Epithelial cell of proximal tubule (primary cell): ENCODE data around the gene VPS8. TPM values are rescaled to one million over a fixed set of nuclear protein-coding genes. Genes with fewer than 3 reads are reported as not detected.
A peak's percentile ranks its signal among the peaks of the same experiment; 100 is the strongest.

Source experiments
- DNase-seq: peaks from one replicate; pipeline ENCODE4 v3.0.0-alpha.2; 2011; ENCODE audit warnings: low read depth
- H3K4me3 ChIP-seq: 2 replicates; pipeline ENCODE4 v1.5.1; 2011; ENCODE audit warnings: low read depth, mild to moderate bottlenecking, low read length
- total RNA-seq: library from RNA; depleted of rRNA; stranded (reverse); fragments of >200 nt; gene quantifications from 2 replicates; pipeline ENCODE4 v1.2.3, GENCODE V29; 2015
- TF ChIP-seq, protein P1 (sequence below): conservative IDR thresholded peaks from 2 replicates; pipeline ENCODE4 v1.5.1; 2012; ENCODE audit warnings: low read depth, mild to moderate bottlenecking, low read length

The VPS8 gene
- total RNA-seq, 1 donor from 2014 or later: 16.7 TPM

DNA sequence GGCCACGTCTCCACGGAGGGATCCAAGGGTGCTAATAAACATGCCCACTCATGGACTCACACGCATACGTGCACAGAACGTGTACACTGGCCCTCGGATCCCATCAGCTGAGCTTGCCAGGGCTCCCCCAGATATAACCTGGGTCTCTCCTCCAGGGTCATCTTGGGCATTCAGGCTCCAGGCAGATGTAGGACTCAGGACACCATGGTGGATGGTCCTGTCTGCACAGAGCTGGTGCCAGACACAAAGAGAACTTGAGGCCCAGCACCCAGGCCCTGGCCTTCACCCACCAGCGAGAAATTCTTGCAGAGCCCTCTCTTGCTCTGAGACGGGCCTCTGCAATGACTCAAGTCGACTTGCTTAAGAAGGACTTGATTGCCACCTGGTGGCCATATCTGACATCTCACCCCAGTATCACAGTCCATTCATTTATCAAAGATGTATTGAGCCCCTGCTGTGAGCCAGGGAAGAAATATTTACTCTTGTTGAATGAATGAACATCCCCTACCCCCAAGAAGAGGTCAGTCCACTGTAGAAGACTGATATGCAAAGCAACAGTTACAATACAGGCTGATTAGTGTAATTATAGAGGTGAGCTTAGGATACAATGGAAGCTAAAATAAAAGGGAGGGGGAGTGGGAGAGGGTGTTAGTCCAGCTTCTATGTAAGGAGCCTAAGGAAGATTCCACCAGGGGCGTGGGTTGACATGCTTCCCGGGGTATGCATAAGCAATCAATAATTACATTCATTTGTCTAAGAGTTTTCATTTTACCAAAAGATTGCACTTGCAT, 34.2 kb upstream of the VPS8 start:
- TF ChIP-seq, protein P1, sequence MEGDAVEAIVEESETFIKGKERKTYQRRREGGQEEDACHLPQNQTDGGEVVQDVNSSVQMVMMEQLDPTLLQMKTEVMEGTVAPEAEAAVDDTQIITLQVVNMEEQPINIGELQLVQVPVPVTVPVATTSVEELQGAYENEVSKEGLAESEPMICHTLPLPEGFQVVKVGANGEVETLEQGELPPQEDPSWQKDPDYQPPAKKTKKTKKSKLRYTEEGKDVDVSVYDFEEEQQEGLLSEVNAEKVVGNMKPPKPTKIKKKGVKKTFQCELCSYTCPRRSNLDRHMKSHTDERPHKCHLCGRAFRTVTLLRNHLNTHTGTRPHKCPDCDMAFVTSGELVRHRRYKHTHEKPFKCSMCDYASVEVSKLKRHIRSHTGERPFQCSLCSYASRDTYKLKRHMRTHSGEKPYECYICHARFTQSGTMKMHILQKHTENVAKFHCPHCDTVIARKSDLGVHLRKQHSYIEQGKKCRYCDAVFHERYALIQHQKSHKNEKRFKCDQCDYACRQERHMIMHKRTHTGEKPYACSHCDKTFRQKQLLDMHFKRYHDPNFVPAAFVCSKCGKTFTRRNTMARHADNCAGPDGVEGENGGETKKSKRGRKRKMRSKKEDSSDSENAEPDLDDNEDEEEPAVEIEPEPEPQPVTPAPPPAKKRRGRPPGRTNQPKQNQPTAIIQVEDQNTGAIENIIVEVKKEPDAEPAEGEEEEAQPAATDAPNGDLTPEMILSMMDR: peak; percentile 83
- H3K4me3 ChIP-seq: no peak overlapping the region
- DNase-seq: peak; percentile 63

DNA sequence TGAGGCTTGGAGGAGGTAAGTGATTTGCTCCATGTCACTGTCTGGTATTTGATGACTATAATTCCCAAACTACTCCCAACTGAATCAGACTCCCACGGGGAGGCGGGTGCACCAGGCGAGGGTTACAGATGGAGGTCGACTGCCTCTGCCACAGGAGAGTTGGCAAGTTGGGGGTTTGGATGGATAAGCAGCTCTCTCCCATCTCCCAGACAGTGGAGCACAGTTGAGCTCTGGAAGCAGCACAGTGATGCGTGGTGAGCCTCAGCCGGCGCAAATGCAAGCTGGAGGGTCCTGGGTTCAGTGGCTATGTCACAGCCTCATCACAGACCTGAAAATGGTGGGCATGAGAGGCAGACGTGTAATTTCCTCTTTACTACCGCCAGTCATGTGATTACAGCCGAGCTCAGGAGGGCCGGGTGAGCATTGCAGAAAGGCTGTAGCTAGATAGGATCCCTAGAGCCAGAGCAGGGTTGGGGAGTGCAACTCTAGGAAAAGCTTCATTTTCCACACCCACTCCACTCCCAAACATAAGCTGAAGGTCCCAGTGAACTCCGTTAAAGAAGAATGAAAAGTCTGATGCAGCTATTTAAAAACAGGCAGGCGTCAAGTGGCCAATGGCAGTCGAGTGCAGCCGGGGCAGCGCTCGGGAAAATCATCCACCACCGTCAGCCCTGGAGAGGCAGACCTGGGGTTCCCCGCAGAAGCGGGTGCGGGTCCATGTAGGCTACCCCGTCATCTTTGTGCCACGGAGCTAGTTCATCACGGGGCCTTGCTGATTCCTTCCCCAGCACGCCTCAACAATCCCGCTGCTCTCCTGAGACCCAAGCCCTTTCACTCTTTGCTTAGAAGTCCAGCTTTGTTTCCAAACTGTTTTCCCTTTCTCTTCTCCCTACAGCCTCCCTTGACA, 33.3 kb upstream of the VPS8 start:
- no peak for DNase-seq
- TF ChIP-seq, protein P1: no peak
- no peak overlapping the region for H3K4me3 ChIP-seq

GRCh38 chr3:184780981-184781515, 30.9 kb upstream of the VPS8 start:
- TF ChIP-seq, protein P1: no peak
- H3K4me3 ChIP-seq: no peak overlapping the region
- no peak for DNase-seq

GRCh38 chr3:184781801-184782200, 30.2 kb upstream of the VPS8 start:
- no peak overlapping the region for H3K4me3 ChIP-seq
- TF ChIP-seq, protein P1: no peak
- DNase-seq: no peak

DNA sequence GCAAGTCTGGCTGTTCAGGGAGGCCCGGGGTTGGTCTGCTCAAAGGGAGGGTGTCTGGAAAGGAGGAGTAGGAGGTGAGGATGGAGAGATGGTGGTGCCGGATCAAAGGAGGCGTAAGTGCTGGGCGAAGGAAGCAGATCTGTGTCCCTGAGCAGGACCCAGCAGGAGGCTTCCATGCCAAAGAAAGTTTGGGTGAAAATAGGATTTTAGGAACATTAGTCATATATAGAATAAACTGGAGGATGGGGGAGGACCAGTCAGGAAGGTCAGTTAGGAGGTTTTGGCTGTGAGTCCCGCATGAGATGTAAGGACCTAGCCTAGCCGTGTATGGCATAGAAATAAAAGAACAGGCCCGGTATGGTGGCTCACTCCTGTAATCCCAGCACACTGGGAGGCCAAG, 28.6 kb upstream of the VPS8 start:
- no peak for DNase-seq
- no peak overlapping the region for H3K4me3 ChIP-seq
- TF ChIP-seq, protein P1: no peak

- H3K4me3 ChIP-seq: no peak overlapping the region
- TF ChIP-seq, protein P1: no peak
- no peak for DNase-seq
Observed at GRCh38 chr3:184784731-184785500, 27.1 kb upstream of the VPS8 start.
